ENCODE results near the gene MYH7. TPM values are rescaled to one million over a fixed set of nuclear protein-coding genes. Genes with fewer than 3 reads are reported as not detected.

Gene MYH7
- polyA plus RNA-seq, 1 experiment = not detected

GRCh38 chr14:23375527-23376251, 59.8 kb downstream of the MYH7 start:
- no peak for DNase-seq (ENCODE audit: low read depth, low spot score)
- Histone ChIP-seq H3K27me3 (ENCODE audit: control insufficient read depth, insufficient read depth, low read length) (peaks cover 42% of the 10 kb centered on the region), H3K9me3 (ENCODE audit: control insufficient read depth, insufficient read depth, low read length) (no peaks in the 10 kb centered on the region), H3K27ac (ENCODE audit: low read depth, low read length) (no peak overlapping the region), H3K4me3 (ENCODE audit: low read depth, low read length) (no peak overlapping the region)
- POLR2A ChIA-PET = interaction anchor here (1.3 kb wide), 1 partner anchor 54 kb away, joined by 3 read pairs; no protein-coding TSS in a partner anchor
- no peak for TF ChIP-seq CTCF (IDR thresholded peaks at IDR 0.05; ENCODE audit: low read depth, low read length)
- CTCF ChIA-PET = interaction anchor here (0.6 to 1.0 kb wide), 3 partner anchors 49 to 185 kb away, joined by 4 to 5 read pairs (median 5); no protein-coding TSS in a partner anchor

GRCh38 chr14:23373041-23373440, 62.4 kb downstream of the MYH7 start:
- ChIA-PET CTCF (interaction anchor here (0.6 kb wide), 1 partner anchor 101 kb away, joined by 4 read pairs; no protein-coding TSS in a partner anchor), POLR2A (no interaction called here)
- Histone ChIP-seq H3K27me3 (ENCODE audit: control insufficient read depth, insufficient read depth, low read length) (peaks cover 36% of the 10 kb centered on the region), H3K4me3 (ENCODE audit: low read depth, low read length) (no peak overlapping the region), H3K27ac (ENCODE audit: low read depth, low read length) (no peak overlapping the region), H3K9me3 (ENCODE audit: control insufficient read depth, insufficient read depth, low read length) (no peaks in the 10 kb centered on the region)
- no peak for TF ChIP-seq CTCF (IDR thresholded peaks at IDR 0.05; ENCODE audit: low read depth, low read length)
- no peak for DNase-seq (ENCODE audit: low read depth, low spot score)

- no peak within 1 kb of the TSS for H3K4me3 ChIP-seq (ENCODE audit: low read depth, low read length)
- TF ChIP-seq CTCF (IDR thresholded peaks at IDR 0.05; ENCODE audit: low read depth, low read length) = no peak
Measured at GRCh38 chr14:23372509-23372908, 63.0 kb downstream of the MYH7 start, which contains the start of gene IL25. Gene IL25, plus strand, starts transcription at chr14:23372809.

GRCh38 chr14:23371865-23372264, 63.6 kb downstream of the MYH7 start:
- peaks cover 26% of the 10 kb centered on the region for H3K27me3 ChIP-seq (ENCODE audit: control insufficient read depth, insufficient read depth, low read length)
- H3K4me3 ChIP-seq (ENCODE audit: low read depth, low read length) = no peak overlapping the region
- H3K27ac ChIP-seq (ENCODE audit: low read depth, low read length) = no peak overlapping the region
- DNase-seq (ENCODE audit: low read depth, low spot score) = no peak
- CTCF ChIA-PET = no interaction called here
- TF ChIP-seq CTCF (IDR thresholded peaks at IDR 0.05; ENCODE audit: low read depth, low read length) = no peak
- POLR2A ChIA-PET = no interaction called here
- H3K9me3 ChIP-seq (ENCODE audit: control insufficient read depth, insufficient read depth, low read length) = no peaks in the 10 kb centered on the region

More at GRCh38 chr14:23372509-23372908, 63.0 kb downstream of the MYH7 start, which contains the start of gene IL25:
- no peak for DNase-seq (ENCODE audit: low read depth, low spot score)
- ChIA-PET POLR2A (no interaction called here), CTCF (no interaction called here)
- Histone ChIP-seq H3K9me3 (ENCODE audit: control insufficient read depth, insufficient read depth, low read length) (no peaks in the 10 kb centered on the region), H3K27me3 (ENCODE audit: control insufficient read depth, insufficient read depth, low read length) (peaks cover 31% of the 10 kb centered on the region), H3K27ac (ENCODE audit: low read depth, low read length) (no peak within 1 kb of the TSS)

GRCh38 chr14:23370221-23370620, 65.2 kb downstream of the MYH7 start:
- CTCF ChIA-PET = interaction anchor here (0.7 to 6.1 kb wide), 2 partner anchors 9 to 249 kb away, joined by 4 to 48 read pairs; no protein-coding TSS in a partner anchor
- H3K27me3 ChIP-seq (ENCODE audit: control insufficient read depth, insufficient read depth, low read length) = peaks cover 25% of the 10 kb centered on the region

More at GRCh38 chr14:23370221-23370620, 65.2 kb downstream of the MYH7 start:
- POLR2A ChIA-PET = interaction anchor here (0.5 kb wide), 1 partner anchor 218 kb away, joined by 3 read pairs; no protein-coding TSS in a partner anchor
- TF ChIP-seq CTCF (IDR thresholded peaks at IDR 0.05; ENCODE audit: low read depth, low read length) = no peak
- no peaks in the 10 kb centered on the region for H3K9me3 ChIP-seq (ENCODE audit: control insufficient read depth, insufficient read depth, low read length)
- H3K4me3 ChIP-seq (ENCODE audit: low read depth, low read length) = no peak overlapping the region
- DNase-seq (ENCODE audit: low read depth, low spot score) = no peak
- H3K27ac ChIP-seq (ENCODE audit: low read depth, low read length) = no peak overlapping the region

All from AG04450 (cell line).